Panc1 (cell line): ENCODE data around the gene CCDC85A. TPM values are rescaled to one million over a fixed set of nuclear protein-coding genes. Genes with fewer than 3 reads are reported as not detected.

Source experiments
- ATAC-seq: fragments of 200-7000 bp; cut with Tn5 transposase; 2 replicates; pipeline ENCODE4 v1.9.1; 2020; ENCODE audit warnings: mild to moderate bottlenecking, moderate library complexity
- BruUV-seq: library from RNA; stranded (reverse); fragments of 400-500 nt; replicated peaks from 2 replicates; lab custom pipeline; 2021; lab: Mats Ljungman, UMichigan
- CTCF ChIA-PET: fragments of 300-600 bp; sonication (Branson Sonifier 250); formaldehyde crosslinking; loops from one replicate; lab custom pipeline; 2022; ENCODE audit warnings: antibody characterized with exemption; lab: Charles Lee
- POLR2A ChIA-PET: fragments of 300-600 bp; sonication (Branson Sonifier 250); formaldehyde crosslinking; loops from one replicate; lab custom pipeline; 2022; ENCODE audit warnings: antibody characterized with exemption; lab: Charles Lee
- DNase-seq: peaks from one replicate; pipeline ENCODE4 v3.0.0-alpha.2; 2010; ENCODE audit warnings: low read depth, low spot score
- H3K27ac ChIP-seq: 2 replicates; pipeline ENCODE4 v1.5.1; 2011; ENCODE audit warnings: mild to moderate bottlenecking, low read length, inconsistent platforms
- H3K27me3 ChIP-seq: fragments of 200-500 bp; sonication (Bioruptor generic); 2 replicates; pipeline ENCODE4 v1.6.0; 2014; ENCODE audit warnings: low read length, inconsistent platforms; ENCODE audit not compliant: control insufficient read depth, insufficient read depth
- H3K36me3 ChIP-seq: fragments of 200-500 bp; sonication (Bioruptor generic); 2 replicates; pipeline ENCODE4 v1.5.1; 2014; ENCODE audit warnings: inconsistent platforms, mild to moderate bottlenecking, low read length, moderate library complexity; ENCODE audit not compliant: control insufficient read depth, insufficient read depth
- H3K4me1 ChIP-seq: 2 replicates; pipeline ENCODE4 v1.5.1; 2011; ENCODE audit warnings: inconsistent platforms, mild to moderate bottlenecking, low read length, moderate library complexity; ENCODE audit not compliant: control insufficient read depth, insufficient read depth
- H3K4me3 ChIP-seq, 2 experiments: 2 replicates each; pipeline ENCODE4 v1.5.1; 2011 to 2012; ENCODE audit warnings: low read depth in 2 of 2, low read length in 2 of 2, mild to moderate bottlenecking in 2 of 2, inconsistent platforms in 1 of 2, moderate library complexity in 1 of 2
- H3K9me3 ChIP-seq: fragments of 200-500 bp; sonication (Bioruptor generic); 2 replicates; pipeline ENCODE4 v1.5.1; 2014; ENCODE audit warnings: low read depth, mild to moderate bottlenecking, inconsistent platforms, low read length, moderate library complexity; ENCODE audit not compliant: control insufficient read depth, insufficient read depth
- POLR2AphosphoS5 ChIP-seq: IDR thresholded peaks from 2 replicates; pipeline ENCODE4 v1.6.1; 2012; ENCODE audit warnings: mild to moderate bottlenecking, low read depth, low read length, moderate library complexity
- SIN3A ChIP-seq: IDR thresholded peaks from 2 replicates; pipeline ENCODE4 v1.6.1; 2012; ENCODE audit warnings: low read depth, mild to moderate bottlenecking, low read length, moderate library complexity, borderline replicate concordance; ENCODE audit not compliant: insufficient read depth
- TCF7L2 ChIP-seq: IDR thresholded peaks from 2 replicates; pipeline ENCODE4 v1.6.1; 2011; ENCODE audit warnings: mild to moderate bottlenecking, low read depth, low read length, inconsistent platforms
- in situ Hi-C: cut with HindIII; loops from 2 replicates; pipeline ENCODE4 v1.10.0; 2016; ENCODE audit warnings: low sequenced_read_pairs, low pct_unique_long_range_greater_than_20kb
- intact Hi-C: fragments of 100-400 bp; cut with micrococcal nuclease; formaldehyde crosslinking; loops from one replicate; pipeline ENCODE4 v1.10.0; 2022; ENCODE audit not compliant: unreplicated experiment
- total RNA-seq: library from RNA; stranded (reverse); gene quantifications from one replicate; pipeline ENCODE4 v1.2.1, GENCODE V29; 2021; ENCODE audit not compliant: unreplicated experiment
- TF ChIP-seq, protein P1 (sequence below): fragments of 450-650 bp; IDR thresholded peaks from 2 replicates; pipeline ENCODE4 v1.5.1; 2017; ENCODE audit warnings: mild to moderate bottlenecking
- TF ChIP-seq, protein P2 (sequence below), 2 experiments: IDR thresholded peaks; 2 replicates each; pipeline ENCODE4 v1.6.1; 2011 to 2012; ENCODE audit warnings: low read depth in 2 of 2, control low read depth in 1 of 2, low read length in 1 of 2, mild to moderate bottlenecking in 1 of 2, moderate library complexity in 1 of 2; ENCODE audit not compliant: insufficient read depth in 1 of 2

CCDC85A gene
- total RNA-seq, 1 experiment from 2014 or later = 0.05 TPM

DNA sequence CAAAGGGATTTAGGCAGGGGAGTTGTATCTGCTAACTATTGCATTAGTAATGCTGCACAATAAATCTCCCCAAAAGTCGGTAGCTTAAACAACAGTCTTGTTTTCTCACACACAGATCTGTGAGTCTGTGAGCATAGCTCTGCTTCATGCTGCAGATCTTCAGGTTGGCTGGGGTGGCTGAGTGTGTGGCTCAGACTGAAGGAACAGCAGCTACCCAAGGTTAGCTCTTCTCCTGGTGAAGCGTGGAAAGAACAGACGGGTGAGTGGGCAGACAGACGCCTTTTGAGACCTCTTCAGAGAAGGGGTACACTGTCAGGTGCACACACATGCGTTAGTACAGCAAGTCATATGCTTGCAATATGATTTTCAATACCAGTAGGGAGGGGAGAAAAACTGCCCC, 3.9 kb upstream of the CCDC85A start:
- CTCF ChIA-PET = no interaction called here
- BruUV-seq = no TSS peak
- TF ChIP-seq SIN3A (no peak), POLR2AphosphoS5 (no peak), TCF7L2 (no peak)
- TF ChIP-seq, protein P1, sequence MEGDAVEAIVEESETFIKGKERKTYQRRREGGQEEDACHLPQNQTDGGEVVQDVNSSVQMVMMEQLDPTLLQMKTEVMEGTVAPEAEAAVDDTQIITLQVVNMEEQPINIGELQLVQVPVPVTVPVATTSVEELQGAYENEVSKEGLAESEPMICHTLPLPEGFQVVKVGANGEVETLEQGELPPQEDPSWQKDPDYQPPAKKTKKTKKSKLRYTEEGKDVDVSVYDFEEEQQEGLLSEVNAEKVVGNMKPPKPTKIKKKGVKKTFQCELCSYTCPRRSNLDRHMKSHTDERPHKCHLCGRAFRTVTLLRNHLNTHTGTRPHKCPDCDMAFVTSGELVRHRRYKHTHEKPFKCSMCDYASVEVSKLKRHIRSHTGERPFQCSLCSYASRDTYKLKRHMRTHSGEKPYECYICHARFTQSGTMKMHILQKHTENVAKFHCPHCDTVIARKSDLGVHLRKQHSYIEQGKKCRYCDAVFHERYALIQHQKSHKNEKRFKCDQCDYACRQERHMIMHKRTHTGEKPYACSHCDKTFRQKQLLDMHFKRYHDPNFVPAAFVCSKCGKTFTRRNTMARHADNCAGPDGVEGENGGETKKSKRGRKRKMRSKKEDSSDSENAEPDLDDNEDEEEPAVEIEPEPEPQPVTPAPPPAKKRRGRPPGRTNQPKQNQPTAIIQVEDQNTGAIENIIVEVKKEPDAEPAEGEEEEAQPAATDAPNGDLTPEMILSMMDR = no peak
- TF ChIP-seq, protein P2, sequence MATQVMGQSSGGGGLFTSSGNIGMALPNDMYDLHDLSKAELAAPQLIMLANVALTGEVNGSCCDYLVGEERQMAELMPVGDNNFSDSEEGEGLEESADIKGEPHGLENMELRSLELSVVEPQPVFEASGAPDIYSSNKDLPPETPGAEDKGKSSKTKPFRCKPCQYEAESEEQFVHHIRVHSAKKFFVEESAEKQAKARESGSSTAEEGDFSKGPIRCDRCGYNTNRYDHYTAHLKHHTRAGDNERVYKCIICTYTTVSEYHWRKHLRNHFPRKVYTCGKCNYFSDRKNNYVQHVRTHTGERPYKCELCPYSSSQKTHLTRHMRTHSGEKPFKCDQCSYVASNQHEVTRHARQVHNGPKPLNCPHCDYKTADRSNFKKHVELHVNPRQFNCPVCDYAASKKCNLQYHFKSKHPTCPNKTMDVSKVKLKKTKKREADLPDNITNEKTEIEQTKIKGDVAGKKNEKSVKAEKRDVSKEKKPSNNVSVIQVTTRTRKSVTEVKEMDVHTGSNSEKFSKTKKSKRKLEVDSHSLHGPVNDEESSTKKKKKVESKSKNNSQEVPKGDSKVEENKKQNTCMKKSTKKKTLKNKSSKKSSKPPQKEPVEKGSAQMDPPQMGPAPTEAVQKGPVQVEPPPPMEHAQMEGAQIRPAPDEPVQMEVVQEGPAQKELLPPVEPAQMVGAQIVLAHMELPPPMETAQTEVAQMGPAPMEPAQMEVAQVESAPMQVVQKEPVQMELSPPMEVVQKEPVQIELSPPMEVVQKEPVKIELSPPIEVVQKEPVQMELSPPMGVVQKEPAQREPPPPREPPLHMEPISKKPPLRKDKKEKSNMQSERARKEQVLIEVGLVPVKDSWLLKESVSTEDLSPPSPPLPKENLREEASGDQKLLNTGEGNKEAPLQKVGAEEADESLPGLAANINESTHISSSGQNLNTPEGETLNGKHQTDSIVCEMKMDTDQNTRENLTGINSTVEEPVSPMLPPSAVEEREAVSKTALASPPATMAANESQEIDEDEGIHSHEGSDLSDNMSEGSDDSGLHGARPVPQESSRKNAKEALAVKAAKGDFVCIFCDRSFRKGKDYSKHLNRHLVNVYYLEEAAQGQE (IDR thresholded peaks at IDR 0.05; ENCODE audit: insufficient read depth in 1 of 2, low read depth in 2 of 2, low read length in 1 of 2) = no peak
- Histone ChIP-seq H3K36me3 (no peaks in the 10 kb centered on the region; the same call in 1 of the 2 replicates), H3K27ac (no peak overlapping the region), H3K9me3 (no peaks in the 10 kb centered on the region), H3K27me3 (peaks cover 5% of the 10 kb centered on the region; the same call in 1 of the 2 replicates), H3K4me3 (no peak overlapping the region), H3K4me1 (no peaks in the 10 kb centered on the region)
- POLR2A ChIA-PET = interaction anchor here (0.6 kb wide), 1 partner anchor 55 kb away, joined by 3 read pairs; no protein-coding TSS in a partner anchor
- DNase-seq (no peak), ATAC-seq (no peak)
- intact Hi-C loops = loop anchor here (5.0 kb wide), 2 partner anchors 1317 to 1337 kb away; no protein-coding TSS in a partner anchor
- in situ Hi-C loops = no loop called here

DNA sequence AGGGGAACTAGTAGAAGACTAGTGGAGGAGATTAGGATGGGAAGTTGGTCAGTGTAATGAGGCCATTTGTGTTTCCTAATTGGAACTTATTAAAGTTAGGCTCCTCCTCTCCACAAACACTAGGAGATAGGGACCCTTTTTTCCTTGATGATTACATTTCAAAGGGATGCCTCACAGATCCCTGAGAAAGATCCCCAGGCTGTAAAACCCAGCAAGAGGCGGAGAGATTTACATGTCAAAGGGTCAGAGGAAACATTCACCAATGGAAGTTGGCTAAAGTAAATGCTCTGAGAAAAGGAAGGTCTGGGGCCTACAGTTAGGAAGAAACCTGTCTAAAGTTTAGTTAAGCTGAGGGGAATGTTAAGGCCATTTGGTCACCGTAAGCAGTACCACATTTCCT, 1.4 kb upstream of the CCDC85A start:
- H3K9me3 ChIP-seq = no peaks in the 10 kb centered on the region
- in situ Hi-C loops = no loop called here
- H3K4me3 ChIP-seq = no peak overlapping the region
- ChIA-PET POLR2A (no interaction called here), CTCF (no interaction called here)
- DNase-seq (no peak), ATAC-seq (no peak)
- no peak overlapping the region for H3K27ac ChIP-seq
- no peaks in the 10 kb centered on the region; the same call in 1 of the 2 replicates for H3K36me3 ChIP-seq
- TF ChIP-seq TCF7L2 (no peak), POLR2AphosphoS5 (no peak), SIN3A (no peak)
- TF ChIP-seq, protein P1 = no peak
- TF ChIP-seq, protein P2 (IDR thresholded peaks at IDR 0.05; ENCODE audit: insufficient read depth in 1 of 2, low read depth in 2 of 2, low read length in 1 of 2) = no peak
- no peaks in the 10 kb centered on the region for H3K4me1 ChIP-seq
- no TSS peak for BruUV-seq
- H3K27me3 ChIP-seq = peaks cover 22% of the 10 kb centered on the region
- intact Hi-C loops = loop anchor here (5.0 kb wide), 2 partner anchors 1315 to 1335 kb away; no protein-coding TSS in a partner anchor
